ENCODE results near the gene IL31. TPM values are rescaled to one million over a fixed set of nuclear protein-coding genes. Genes with fewer than 3 reads are reported as not detected.
"Not testable (repeated sequence)": the region's sequence is repeated elsewhere in the genome, so short reads cannot be mapped to it uniquely, and the experiment has no call there.

Gene IL31
- total RNA-seq, 1 donor from 2014 or later, result not detected

DNA sequence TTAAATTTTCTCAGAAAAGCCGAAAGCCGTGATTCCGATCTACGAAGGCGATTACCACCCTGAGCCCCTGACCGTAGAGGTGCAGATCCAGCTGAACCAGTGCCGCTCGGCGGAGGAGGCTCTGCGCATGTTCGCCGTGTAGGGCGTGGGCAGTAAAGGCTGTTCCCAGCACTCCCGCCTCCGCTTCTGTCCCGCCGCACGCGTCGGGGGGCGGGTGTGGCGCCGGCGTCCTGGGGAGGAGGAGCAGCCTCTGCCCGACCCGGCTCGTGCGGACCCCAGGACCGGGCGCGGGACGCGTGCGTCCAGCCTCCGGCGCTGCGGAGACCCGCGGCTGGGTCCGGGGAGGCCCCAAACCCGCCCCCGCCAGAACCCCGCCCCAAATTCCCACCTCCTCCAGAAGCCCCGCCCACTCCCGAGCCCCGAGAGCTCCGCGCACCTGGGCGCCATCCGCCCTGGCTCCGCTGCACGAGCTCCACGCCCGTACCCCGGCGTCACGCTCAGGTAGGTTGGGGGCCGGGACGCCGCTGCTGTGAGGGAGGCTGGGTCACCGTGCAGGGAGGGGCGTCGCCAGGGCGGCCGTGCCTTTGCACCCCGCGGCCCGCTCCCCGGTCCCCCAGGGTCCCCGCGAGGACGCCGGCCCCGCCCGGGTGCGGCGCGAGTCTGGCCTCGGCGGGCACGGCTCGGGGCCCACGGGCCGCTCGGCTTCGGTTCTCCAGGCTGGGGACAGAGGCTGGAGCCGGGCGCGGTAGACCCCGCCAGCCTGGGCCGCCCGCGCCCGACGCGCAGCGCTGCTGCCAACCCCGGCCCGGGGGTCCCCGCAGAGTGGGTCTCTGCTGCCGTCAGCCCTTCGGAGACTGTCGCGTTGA, 29.5 kb upstream of the IL31 start, which contains the start of gene B3GNT4:
Gene B3GNT4 (plus strand): TSS at position 409 of the 866 bp plus-strand sequence. CDS start 910 bp downstream, outside the sequence.
- H3K27me3 Mint-ChIP-seq, result peaks cover 45% of the 10 kb centered on the region
- TF ChIP-seq, protein P1, sequence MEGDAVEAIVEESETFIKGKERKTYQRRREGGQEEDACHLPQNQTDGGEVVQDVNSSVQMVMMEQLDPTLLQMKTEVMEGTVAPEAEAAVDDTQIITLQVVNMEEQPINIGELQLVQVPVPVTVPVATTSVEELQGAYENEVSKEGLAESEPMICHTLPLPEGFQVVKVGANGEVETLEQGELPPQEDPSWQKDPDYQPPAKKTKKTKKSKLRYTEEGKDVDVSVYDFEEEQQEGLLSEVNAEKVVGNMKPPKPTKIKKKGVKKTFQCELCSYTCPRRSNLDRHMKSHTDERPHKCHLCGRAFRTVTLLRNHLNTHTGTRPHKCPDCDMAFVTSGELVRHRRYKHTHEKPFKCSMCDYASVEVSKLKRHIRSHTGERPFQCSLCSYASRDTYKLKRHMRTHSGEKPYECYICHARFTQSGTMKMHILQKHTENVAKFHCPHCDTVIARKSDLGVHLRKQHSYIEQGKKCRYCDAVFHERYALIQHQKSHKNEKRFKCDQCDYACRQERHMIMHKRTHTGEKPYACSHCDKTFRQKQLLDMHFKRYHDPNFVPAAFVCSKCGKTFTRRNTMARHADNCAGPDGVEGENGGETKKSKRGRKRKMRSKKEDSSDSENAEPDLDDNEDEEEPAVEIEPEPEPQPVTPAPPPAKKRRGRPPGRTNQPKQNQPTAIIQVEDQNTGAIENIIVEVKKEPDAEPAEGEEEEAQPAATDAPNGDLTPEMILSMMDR (conservative IDR thresholded peaks at IDR 0.05), result no peak
- H3K36me3 Mint-ChIP-seq, result peaks cover 10% of the 10 kb centered on the region
- no peak for DNase-seq (ENCODE audit: extremely low spot score, unreplicated experiment)
- peak within 1 kb of the TSS; percentile 92 for H3K4me3 Mint-ChIP-seq
- peak within 1 kb of the TSS; percentile 56 for H3K27ac Mint-ChIP-seq
- H3K9me3 Mint-ChIP-seq, result no peaks in the 10 kb centered on the region
- peaks cover 4% of the 10 kb centered on the region for H3K4me1 Mint-ChIP-seq (ENCODE audit: unreplicated experiment)

DNA sequence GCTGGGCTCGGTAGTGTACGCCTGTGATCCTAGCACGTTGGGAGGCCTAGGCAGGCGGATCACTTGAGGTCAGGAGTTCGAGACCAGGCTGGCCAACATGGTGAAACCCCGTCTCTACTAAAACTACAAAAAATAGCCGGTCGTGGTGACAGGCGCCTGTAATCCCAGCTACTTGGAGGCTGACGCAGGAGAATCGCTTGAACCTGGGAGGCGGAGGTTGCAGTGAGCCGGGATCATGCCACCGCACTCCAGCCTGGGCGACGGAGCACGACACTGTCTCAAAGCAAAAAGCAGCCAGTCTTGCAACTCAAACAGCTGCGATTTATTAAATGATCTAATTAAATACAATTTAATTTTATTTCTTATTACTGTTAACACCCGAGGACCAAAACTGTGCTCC, 28.8 kb upstream of the IL31 start:
- DNase-seq (ENCODE audit: extremely low spot score, unreplicated experiment); H3K4me1 Mint-ChIP-seq (ENCODE audit: unreplicated experiment); H3K9me3 Mint-ChIP-seq; H3K36me3 Mint-ChIP-seq: not testable (repeated sequence)
- H3K27me3 Mint-ChIP-seq, result peaks cover 47% of the 10 kb centered on the region
- H3K27ac Mint-ChIP-seq, result peak overlapping the region; percentile 56
- H3K4me3 Mint-ChIP-seq, result peak overlapping the region; percentile 87

DNA sequence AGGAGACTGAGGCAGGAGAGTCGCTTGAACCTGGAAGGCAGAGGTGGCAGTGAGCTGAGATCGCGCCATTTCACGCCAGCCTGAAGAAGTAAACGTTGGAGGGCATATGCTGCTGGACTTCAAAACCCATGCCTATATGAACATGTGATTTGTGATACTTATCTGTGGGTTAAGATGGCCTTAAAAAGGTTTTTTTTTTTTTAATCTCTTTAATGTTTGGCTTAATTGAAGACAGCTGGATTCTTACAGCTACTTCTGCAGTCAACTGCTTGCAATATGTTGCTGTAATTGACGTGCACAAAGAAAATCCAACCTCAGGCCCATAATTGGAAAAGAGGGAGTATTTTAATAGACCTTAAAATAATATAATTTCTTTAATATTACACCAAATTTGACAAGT, 28.0 kb upstream of the IL31 start:
- Mint-ChIP-seq H3K9me3 (no peaks in the 10 kb centered on the region), H3K4me3 (peak overlapping the region; percentile 8), H3K27me3 (peaks cover 52% of the 10 kb centered on the region), H3K4me1 (ENCODE audit: unreplicated experiment) (peaks cover 10% of the 10 kb centered on the region), H3K36me3 (no peaks in the 10 kb centered on the region), H3K27ac (no peak overlapping the region)
- DNase-seq (ENCODE audit: extremely low spot score, unreplicated experiment), result no peak
- TF ChIP-seq, protein P1 (conservative IDR thresholded peaks at IDR 0.05), result no peak

DNA sequence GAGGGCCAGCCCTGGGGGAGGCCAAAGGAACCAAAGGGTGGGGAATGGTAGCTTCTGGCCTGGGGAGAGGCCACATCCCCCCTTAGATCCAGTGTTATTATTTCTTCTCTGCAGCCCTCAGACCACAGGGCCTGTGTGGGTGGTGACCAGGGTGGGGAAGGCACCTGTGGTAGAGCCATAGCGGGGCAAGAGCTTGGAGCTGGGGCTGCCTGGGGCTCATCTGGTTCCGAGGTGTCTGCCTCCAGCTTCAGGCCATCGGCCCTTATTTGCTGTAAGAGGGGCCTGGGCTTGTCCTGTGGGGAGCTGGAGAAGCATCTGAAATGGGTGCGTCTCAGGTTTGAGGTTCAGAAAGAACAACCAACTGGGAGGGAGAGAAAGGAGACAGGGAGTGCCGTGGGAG, 27.4 kb upstream of the IL31 start:
- Mint-ChIP-seq H3K4me1 (ENCODE audit: unreplicated experiment) (peaks cover 10% of the 10 kb centered on the region), H3K36me3 (no peaks in the 10 kb centered on the region), H3K4me3 (peak overlapping the region; percentile 8), H3K27ac (no peak overlapping the region), H3K27me3 (peaks cover 47% of the 10 kb centered on the region), H3K9me3 (no peaks in the 10 kb centered on the region)
- TF ChIP-seq, protein P1 (conservative IDR thresholded peaks at IDR 0.05), result no peak
- DNase-seq (ENCODE audit: extremely low spot score, unreplicated experiment), result no peak

DNA sequence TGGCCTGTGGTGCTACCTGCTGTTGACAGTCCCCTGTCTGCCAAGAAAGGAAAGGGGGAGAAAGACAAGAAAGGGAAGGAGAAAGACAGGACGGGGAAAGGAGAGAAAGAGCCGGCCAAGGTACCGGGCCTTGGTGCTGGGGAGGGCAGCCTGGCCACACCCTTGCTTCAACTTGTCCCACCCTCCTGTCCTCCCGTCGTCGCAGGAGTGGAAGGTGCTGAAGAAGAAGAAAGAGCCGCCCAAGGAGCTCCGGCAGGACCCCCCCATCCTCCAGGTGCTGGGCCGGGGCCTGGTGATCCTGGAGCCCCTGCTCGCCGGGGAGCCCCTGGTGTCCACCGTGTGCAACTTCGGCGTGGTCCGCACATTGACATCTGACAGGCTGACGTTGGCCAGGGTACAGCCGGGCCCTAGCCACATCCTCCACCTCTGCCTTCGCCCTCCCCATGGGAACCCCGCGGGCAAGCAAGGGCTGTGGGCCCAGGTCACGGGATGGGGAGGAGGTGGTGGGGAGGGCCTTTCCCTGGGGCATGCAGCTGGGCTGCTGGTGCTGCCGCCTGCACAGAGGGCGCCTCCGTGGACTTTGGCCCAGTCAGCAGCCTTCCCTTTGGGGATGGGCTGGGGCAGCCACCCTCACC, 26.6 kb upstream of the IL31 start:
- Mint-ChIP-seq H3K27ac (no peak overlapping the region), H3K9me3 (no peaks in the 10 kb centered on the region), H3K4me3 (no peak overlapping the region), H3K27me3 (peaks cover 43% of the 10 kb centered on the region), H3K4me1 (ENCODE audit: unreplicated experiment) (peaks cover 10% of the 10 kb centered on the region), H3K36me3 (no peaks in the 10 kb centered on the region)
- no peak for DNase-seq (ENCODE audit: extremely low spot score, unreplicated experiment)
- TF ChIP-seq, protein P1 (conservative IDR thresholded peaks at IDR 0.05), result peak; percentile 50
